ENCODE data around the gene TBXAS1. TPM values are rescaled to one million over a fixed set of nuclear protein-coding genes. Genes with fewer than 3 reads are reported as not detected.

TBXAS1 gene
- total and polyA plus RNA-seq, 2 of the 8 experiments (the other 6 are each of a cell fraction or from before 2014, with no cell fraction given), result 0.86 to 2.1 TPM

GRCh38 chr7:140067052-140067451 lies 238.0 kb downstream of the TBXAS1 start:
- no peak overlapping the region for H3K4ac ChIP-seq (replicated peaks; ENCODE audit: insufficient read length, low read depth, low read length)
- H4K8ac ChIP-seq (ENCODE audit: extremely low read depth, insufficient read depth, low read length), result no peak overlapping the region
- H4K5ac ChIP-seq (ENCODE audit: insufficient read length, low read depth, low read length), result no peak overlapping the region
- TF ChIP-seq EP300 (IDR thresholded peaks at IDR 0.05; ENCODE audit: borderline replicate concordance in 1 of 2, low read depth in 2 of 2, low read length in 2 of 2) (no peak), TBP (IDR thresholded peaks at IDR 0.05; ENCODE audit: low read depth, low read length) (no peak), CHD1 (IDR thresholded peaks at IDR 0.05; ENCODE audit: low read depth, low read length) (no peak), ASH2L (IDR thresholded peaks at IDR 0.05; ENCODE audit: low read length) (no peak)
- ChIA-PET CTCF (ENCODE audit: partially characterized antibody) (interaction anchor here (2.0 kb wide), 1 partner anchor 12 kb away, joined by 6 read pairs; no protein-coding TSS in a partner anchor), POLR2A (ENCODE audit: partially characterized antibody) (interaction anchor here (0.6 to 1.0 kb wide), 2 partner anchors 10 to 12 kb away, joined by 3 read pairs; no protein-coding TSS in a partner anchor)
- no peaks in the 10 kb centered on the region for H3K79me2 ChIP-seq (ENCODE audit: control insufficient read depth in 1 of 2, insufficient read depth in 2 of 2, low read length in 2 of 2)
- H2BK12ac ChIP-seq (ENCODE audit: low read depth, low read length), result no peak overlapping the region
- no peaks in the 10 kb centered on the region for H4K20me1 ChIP-seq (replicated peaks in 1 of 2; ENCODE audit: control insufficient read depth in 1 of 2, insufficient read depth in 2 of 2, low read length in 2 of 2)
- no peak overlapping the region for H2BK20ac ChIP-seq (ENCODE audit: low read length)
- H2AFZ ChIP-seq (ENCODE audit: low read length), result no peak overlapping the region
- H3K4me2 ChIP-seq (ENCODE audit: insufficient read depth in 1 of 2, low read depth in 2 of 2, low read length in 2 of 2), result no peak overlapping the region
- H2BK120ac ChIP-seq (replicated peaks; ENCODE audit: low read depth, low read length), result no peak overlapping the region
- no peak overlapping the region for H3K56ac ChIP-seq (replicated peaks; ENCODE audit: insufficient read length, low read depth, low read length)
- no peak overlapping the region for H2BK15ac ChIP-seq (ENCODE audit: low read length)
- H3K36me3 ChIP-seq (ENCODE audit: control insufficient read depth in 2 of 4, insufficient read depth in 4 of 4, low read length in 3 of 4), result no peaks in the 10 kb centered on the region
- DNase-seq (ENCODE audit: low read depth in 1 of 2, low spot score in 2 of 2) (no peak), FAIRE-seq (no peak)
- WGBS, 2 experiments (ENCODE audit: extremely low coverage in 1 of 2, insufficient coverage in 1 of 2, insufficient read length in 1 of 2, insufficient replicate concordance in 2 of 2, low coverage in 1 of 2, low lambda C conversion rate in 2 of 2, missing lambda C conversion rate in 1 of 2), result 90% methylated on average over 2 of the region's 2 CpGs; no CpG with 5 or more reads in 1 of the 2 experiments
- H3K23ac ChIP-seq (ENCODE audit: insufficient read length), result no peak overlapping the region
- H2BK5ac ChIP-seq (ENCODE audit: low read depth, low read length), result no peak overlapping the region
- no peak overlapping the region for H4K91ac ChIP-seq (replicated peaks; ENCODE audit: insufficient read length, low read length)
- H3K23me2 ChIP-seq (ENCODE audit: low read depth, low read length), result peaks cover 5% of the 10 kb centered on the region; the same call in 1 of the 2 replicates
- no peak overlapping the region for H3K14ac ChIP-seq (ENCODE audit: insufficient read length)
- no peak overlapping the region for H3K4me3 ChIP-seq (ENCODE audit: extremely low read depth in 1 of 4, insufficient read depth in 2 of 4, low read depth in 3 of 4, low read length in 4 of 4)
- no peak overlapping the region for H3K18ac ChIP-seq (ENCODE audit: extremely low read depth, low read length)
- peaks cover 0 to 2% (median 0%) of the 10 kb centered on the region in 4 experiments; a peak in 2 of 7 replicates for H3K4me1 ChIP-seq (replicated peaks in 1 of 4; ENCODE audit: control insufficient read depth in 3 of 4, insufficient read depth in 4 of 4, low read length in 3 of 4)
- H2AK5ac ChIP-seq (ENCODE audit: low read depth, low read length), result no peak overlapping the region
- no peaks in the 10 kb centered on the region for H3K79me1 ChIP-seq (ENCODE audit: low read depth, low read length)
- H3K27ac ChIP-seq (ENCODE audit: low read depth, low read length), result no peak overlapping the region
- H3K27me3 ChIP-seq (replicated peaks in 1 of 4; ENCODE audit: control insufficient read depth in 3 of 4, extremely low read depth in 1 of 4, insufficient read depth in 3 of 4, low read length in 3 of 4), result peaks cover 0 to 21% (median 17%) of the 10 kb centered on the region in 4 experiments; a peak in 6 of 7 replicates
- no peak overlapping the region for H3K9ac ChIP-seq (replicated peaks in 1 of 4; ENCODE audit: extremely low read depth in 1 of 4, low read depth in 3 of 4, low read length in 3 of 4)
- H3K9me3 ChIP-seq (ENCODE audit: insufficient read depth in 2 of 2, low read depth in 1 of 2, low read length in 1 of 2), result no peaks in the 10 kb centered on the region

Data from H1 (cell line).